Measurements from ENCODE around the gene ATE1. TPM values are rescaled to one million over a fixed set of nuclear protein-coding genes. Genes with fewer than 3 reads are reported as not detected.
A peak's percentile ranks its signal among the peaks of the same experiment; 100 is the strongest.

Gene ATE1
- total RNA-seq, 4 donors from 2014 or later = 15.5 to 29.8 (median 22.6) TPM

DNA sequence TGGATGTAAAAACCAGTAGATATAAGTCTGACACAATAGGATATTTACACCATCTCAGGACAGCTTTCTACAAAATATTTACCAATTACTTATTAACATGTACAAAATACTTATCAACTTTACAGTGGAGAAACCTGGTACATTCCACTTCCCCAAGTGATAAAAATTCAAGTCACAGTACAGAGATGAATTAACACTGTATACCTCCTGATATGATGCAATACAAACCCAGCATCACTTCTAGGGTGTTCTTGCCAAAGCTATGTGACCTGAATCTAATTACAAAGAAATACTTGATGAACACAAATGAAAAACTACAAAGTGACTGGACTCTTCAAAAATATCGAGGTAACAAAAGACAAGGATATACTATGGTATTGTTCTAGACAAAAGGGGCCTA lies 173.2 kb downstream of the ATE1 start:
- Histone ChIP-seq H3K27me3 (no peaks in the 10 kb centered on the region), H3K4me1 (peaks cover 4 to 17% (median 10%) of the 10 kb centered on the region in 3 donors), H3K4me3 (no peak overlapping the region), H3K27ac (peak overlapping the region in 2 of 4 donors; percentile 33 to 73), H3K9me3 (peaks cover 0 to 30% (median 15%) of the 10 kb centered on the region in 3 donors), H3K36me3 (peaks cover 0 to 30% (median 5%) of the 10 kb centered on the region in 3 donors)
- 39 to 62% methylated on average over 1 of the region's 1 CpG for WGBS, 2 donors
- TF ChIP-seq, protein P1, sequence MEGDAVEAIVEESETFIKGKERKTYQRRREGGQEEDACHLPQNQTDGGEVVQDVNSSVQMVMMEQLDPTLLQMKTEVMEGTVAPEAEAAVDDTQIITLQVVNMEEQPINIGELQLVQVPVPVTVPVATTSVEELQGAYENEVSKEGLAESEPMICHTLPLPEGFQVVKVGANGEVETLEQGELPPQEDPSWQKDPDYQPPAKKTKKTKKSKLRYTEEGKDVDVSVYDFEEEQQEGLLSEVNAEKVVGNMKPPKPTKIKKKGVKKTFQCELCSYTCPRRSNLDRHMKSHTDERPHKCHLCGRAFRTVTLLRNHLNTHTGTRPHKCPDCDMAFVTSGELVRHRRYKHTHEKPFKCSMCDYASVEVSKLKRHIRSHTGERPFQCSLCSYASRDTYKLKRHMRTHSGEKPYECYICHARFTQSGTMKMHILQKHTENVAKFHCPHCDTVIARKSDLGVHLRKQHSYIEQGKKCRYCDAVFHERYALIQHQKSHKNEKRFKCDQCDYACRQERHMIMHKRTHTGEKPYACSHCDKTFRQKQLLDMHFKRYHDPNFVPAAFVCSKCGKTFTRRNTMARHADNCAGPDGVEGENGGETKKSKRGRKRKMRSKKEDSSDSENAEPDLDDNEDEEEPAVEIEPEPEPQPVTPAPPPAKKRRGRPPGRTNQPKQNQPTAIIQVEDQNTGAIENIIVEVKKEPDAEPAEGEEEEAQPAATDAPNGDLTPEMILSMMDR (IDR thresholded peaks at IDR 0.05) = no peak
- TF ChIP-seq POLR2A (IDR thresholded peaks at IDR 0.05) = no peak
- intact Hi-C loops (cut with DNase I) = no loop called here
- no peak for DNase-seq

DNA sequence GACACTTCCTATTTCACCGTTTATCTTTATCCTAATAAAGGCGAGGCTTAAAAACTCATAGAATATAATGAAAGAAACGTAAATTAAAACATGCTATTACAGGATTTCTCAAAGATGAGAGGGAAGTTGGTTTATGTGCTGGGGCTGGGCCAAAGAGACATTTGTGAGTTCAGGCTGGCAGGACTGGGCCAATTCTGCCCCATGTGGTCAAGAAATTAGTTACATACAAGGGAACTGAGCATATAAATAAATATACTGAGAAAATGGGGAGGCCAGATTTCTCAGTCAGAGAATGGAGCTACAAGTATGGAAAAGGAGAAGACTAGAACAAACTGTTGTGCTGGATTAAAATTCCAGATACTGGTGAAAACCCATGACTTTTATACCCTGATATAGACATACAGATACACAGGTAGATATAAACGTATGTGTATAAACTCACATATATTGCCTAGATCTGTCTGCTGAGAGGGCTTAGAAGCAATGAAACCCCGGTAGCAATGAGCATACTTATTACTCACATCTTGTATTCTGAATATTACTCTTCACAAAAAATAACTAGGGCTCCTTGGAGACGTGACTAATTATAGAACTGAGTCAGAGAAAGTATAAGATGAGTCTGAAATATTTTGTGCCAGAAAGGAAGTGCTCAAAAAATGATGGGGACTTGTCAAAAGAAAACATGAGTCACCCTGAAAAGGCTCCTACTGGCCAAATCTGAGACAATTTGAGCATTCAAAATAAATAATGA lies 173.9 kb downstream of the ATE1 start:
- TF ChIP-seq, protein P1 (IDR thresholded peaks at IDR 0.05) = peak in 2 of 6 experiments; percentile 21 to 39
- no peak for TF ChIP-seq POLR2A (IDR thresholded peaks at IDR 0.05)
- no peak overlapping the region for H3K4me3 ChIP-seq
- peaks cover 0 to 25% (median 5%) of the 10 kb centered on the region in 3 donors for H3K36me3 ChIP-seq
- H3K27ac ChIP-seq = peak overlapping the region in 3 of 4 donors; percentile 37 to 73 (median 69)
- H3K9me3 ChIP-seq = peaks cover 0 to 25% (median 15%) of the 10 kb centered on the region in 3 donors
- intact Hi-C loops (cut with DNase I) = no loop called here
- peaks cover 4 to 17% (median 10%) of the 10 kb centered on the region in 3 donors for H3K4me1 ChIP-seq
- no peaks in the 10 kb centered on the region for H3K27me3 ChIP-seq
- no peak for DNase-seq
- WGBS, 2 donors = 22 to 24% methylated on average over 6 of the region's 6 CpGs

DNA sequence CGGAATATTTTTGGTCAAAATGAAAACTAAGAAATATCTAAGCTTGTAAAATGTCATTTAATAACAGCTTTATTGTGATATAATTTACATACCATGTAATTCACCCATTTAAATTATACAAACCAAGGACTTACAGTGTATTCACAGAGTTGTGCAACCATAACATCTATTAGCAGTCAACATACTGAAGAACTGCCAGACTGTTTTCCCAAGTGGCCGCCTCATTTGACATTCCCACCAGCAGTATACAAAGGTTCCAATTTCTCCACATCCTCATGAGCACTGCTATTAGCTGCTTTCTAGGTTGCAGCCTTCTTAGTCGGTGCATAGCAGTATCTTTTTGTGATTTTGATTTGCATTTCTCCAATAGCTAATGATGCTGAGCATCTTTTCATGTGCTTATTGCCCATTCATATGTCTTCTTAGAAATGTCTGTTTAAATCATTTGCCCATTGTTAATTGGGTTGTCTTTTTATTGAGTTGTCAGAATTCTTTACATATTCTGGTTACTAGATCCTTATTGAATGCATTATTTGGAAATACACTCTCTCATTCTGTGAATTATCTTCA lies 176.6 kb downstream of the ATE1 start:
- no peaks in the 10 kb centered on the region for H3K27me3 ChIP-seq
- no peak for DNase-seq
- H3K9me3 ChIP-seq = peaks cover 0 to 9% (median under 1%) of the 10 kb centered on the region in 3 donors
- peaks cover 4 to 17% (median 10%) of the 10 kb centered on the region in 3 donors for H3K4me1 ChIP-seq
- TF ChIP-seq POLR2A (IDR thresholded peaks at IDR 0.05) = no peak
- TF ChIP-seq, protein P1 (IDR thresholded peaks at IDR 0.05) = no peak
- no peak overlapping the region for H3K4me3 ChIP-seq
- intact Hi-C loops (cut with DNase I) = no loop called here
- peaks cover 0 to 4% (median 0%) of the 10 kb centered on the region in 3 donors for H3K36me3 ChIP-seq
- WGBS, 2 donors = 89 to 90% methylated on average over 3 of the region's 3 CpGs
- no peak overlapping the region for H3K27ac ChIP-seq

DNA sequence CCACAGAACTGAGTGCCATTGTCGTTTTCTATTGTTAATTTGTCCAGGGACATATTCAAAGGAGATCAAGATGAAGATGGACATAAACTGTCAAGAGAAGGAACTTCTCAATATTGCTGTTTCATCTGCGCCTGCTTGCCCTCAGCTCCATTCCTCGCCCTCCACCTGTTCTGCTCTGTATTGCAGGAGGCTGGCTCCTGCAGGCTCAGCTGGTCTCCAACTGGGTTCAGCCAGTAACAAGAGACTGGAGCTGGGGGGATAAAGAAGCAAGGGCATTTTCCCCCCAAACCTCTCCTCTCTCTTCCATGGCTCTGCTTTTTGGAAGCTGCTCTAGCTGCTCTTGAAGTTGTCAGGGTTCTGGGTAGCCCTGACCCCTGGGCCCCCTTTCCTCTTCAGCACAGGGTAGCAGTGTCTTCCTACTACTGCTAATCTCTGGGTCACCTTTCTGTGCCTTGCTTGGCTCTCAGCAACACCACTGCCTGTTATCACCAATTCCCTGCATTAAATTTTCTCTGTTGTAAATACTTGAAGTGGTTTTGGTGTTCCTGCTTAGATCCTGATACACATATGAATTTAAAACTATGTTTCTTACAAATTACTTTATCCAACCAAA lies 180.6 kb downstream of the ATE1 start:
- H3K9me3 ChIP-seq = no peaks in the 10 kb centered on the region
- intact Hi-C loops (cut with DNase I) = no loop called here
- H3K4me1 ChIP-seq = no peaks in the 10 kb centered on the region
- peaks cover 0 to 14% (median 0%) of the 10 kb centered on the region in 3 donors for H3K36me3 ChIP-seq
- WGBS, 2 donors = 84 to 100% methylated on average over 1 to 3 of the region's 3 CpGs
- no peak for DNase-seq
- H3K27me3 ChIP-seq = no peaks in the 10 kb centered on the region
- TF ChIP-seq, protein P1 (IDR thresholded peaks at IDR 0.05) = no peak
- no peak for TF ChIP-seq POLR2A (IDR thresholded peaks at IDR 0.05)
- H3K4me3 ChIP-seq = no peak overlapping the region
- no peak overlapping the region for H3K27ac ChIP-seq

Data from esophagus squamous epithelium (tissue), 5 donors.